Measurements from ENCODE around the gene CAB39. TPM values are rescaled to one million over a fixed set of nuclear protein-coding genes. Genes with fewer than 3 reads are reported as not detected.

The CAB39 gene
- total and polyA plus RNA-seq, 2 of the 8 experiments (the other 6 are each of a cell fraction or from before 2014, with no cell fraction given) = 16.4 to 50.5 TPM

DNA sequence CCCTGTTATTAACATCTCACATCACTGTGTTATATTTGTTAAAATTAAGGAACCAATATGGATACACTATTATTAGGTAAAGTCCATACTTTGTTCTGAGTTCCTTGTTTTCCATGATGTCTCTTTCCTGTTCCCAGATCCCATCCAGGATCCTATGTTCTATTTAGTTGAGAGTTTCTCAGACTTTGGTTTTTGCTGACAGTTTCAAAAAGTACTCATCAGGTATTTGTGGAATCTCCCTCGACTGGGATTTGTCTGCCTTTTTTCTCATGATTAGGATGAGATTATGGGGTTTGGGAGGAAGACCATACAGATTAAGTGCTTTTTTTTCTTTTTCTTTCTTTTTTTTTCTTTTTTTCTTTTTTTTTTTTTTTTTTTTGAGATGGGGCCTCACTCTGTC lies 112.7 kb downstream of the CAB39 start:
- Histone ChIP-seq H3K4me3 (ENCODE audit: extremely low read depth in 1 of 4, insufficient read depth in 2 of 4, low read depth in 3 of 4, low read length in 4 of 4) (no peak overlapping the region), H4K5ac (ENCODE audit: insufficient read length, low read depth, low read length) (no peak overlapping the region), H4K91ac (replicated peaks; ENCODE audit: insufficient read length, low read length) (no peak overlapping the region), H4K20me1 (replicated peaks in 1 of 2; ENCODE audit: control insufficient read depth in 1 of 2, insufficient read depth in 2 of 2, low read length in 2 of 2) (peaks cover 0 to 1% of the 10 kb centered on the region in 2 experiments), H3K23ac (ENCODE audit: insufficient read length) (no peak overlapping the region), H2BK120ac (replicated peaks; ENCODE audit: low read depth, low read length) (no peak overlapping the region), H3K23me2 (ENCODE audit: low read depth, low read length) (no peaks in the 10 kb centered on the region), H3K27me3 (replicated peaks in 1 of 4; ENCODE audit: control insufficient read depth in 3 of 4, extremely low read depth in 1 of 4, insufficient read depth in 3 of 4, low read length in 3 of 4) (no peaks in the 10 kb centered on the region; a peak in 2 of 7 replicates), H3K36me3 (ENCODE audit: control insufficient read depth in 2 of 4, insufficient read depth in 4 of 4, low read length in 3 of 4) (no peaks in the 10 kb centered on the region), H3K4me1 (replicated peaks in 1 of 4; ENCODE audit: control insufficient read depth in 3 of 4, insufficient read depth in 4 of 4, low read length in 3 of 4) (peaks cover 0 to 5% (median 2%) of the 10 kb centered on the region in 4 experiments; a peak in 4 of 7 replicates), H2BK5ac (ENCODE audit: low read depth, low read length) (no peak overlapping the region), H3K4me2 (ENCODE audit: insufficient read depth in 1 of 2, low read depth in 2 of 2, low read length in 2 of 2) (no peak overlapping the region), H2BK20ac (ENCODE audit: low read length) (no peak overlapping the region), H3K14ac (ENCODE audit: insufficient read length) (no peak overlapping the region), H2BK15ac (ENCODE audit: low read length) (no peak overlapping the region), H3K9ac (replicated peaks in 1 of 4; ENCODE audit: extremely low read depth in 1 of 4, low read depth in 3 of 4, low read length in 3 of 4) (no peak overlapping the region), H2AK5ac (ENCODE audit: low read depth, low read length) (no peak overlapping the region), H3K56ac (replicated peaks; ENCODE audit: insufficient read length, low read depth, low read length) (no peak overlapping the region), H3K9me3 (ENCODE audit: insufficient read depth in 2 of 2, low read depth in 1 of 2, low read length in 1 of 2) (no peaks in the 10 kb centered on the region), H3K18ac (ENCODE audit: extremely low read depth, low read length) (no peak overlapping the region), H2BK12ac (ENCODE audit: low read depth, low read length) (no peak overlapping the region), H2AFZ (ENCODE audit: low read length) (no peak overlapping the region), H4K8ac (ENCODE audit: extremely low read depth, insufficient read depth, low read length) (no peak overlapping the region), H3K79me2 (ENCODE audit: control insufficient read depth in 1 of 2, insufficient read depth in 2 of 2, low read length in 2 of 2) (no peaks in the 10 kb centered on the region), H3K4ac (replicated peaks; ENCODE audit: insufficient read length, low read depth, low read length) (no peak overlapping the region), H3K79me1 (ENCODE audit: low read depth, low read length) (no peaks in the 10 kb centered on the region), H3K27ac (ENCODE audit: low read depth, low read length) (no peak overlapping the region)
- POLR2A ChIA-PET (ENCODE audit: partially characterized antibody) = no interaction called here
- FAIRE-seq = no peak
- 85% methylated on average over 1 of the region's 1 CpG; no CpG with 5 or more reads in 1 of the 2 experiments for WGBS, 2 experiments (ENCODE audit: extremely low coverage in 1 of 2, insufficient coverage in 1 of 2, insufficient read length in 1 of 2, insufficient replicate concordance in 2 of 2, low coverage in 1 of 2, low lambda C conversion rate in 2 of 2, missing lambda C conversion rate in 1 of 2)
- CTCF ChIA-PET (ENCODE audit: partially characterized antibody) = interaction anchor here (0.6 to 9.9 kb wide), 6 partner anchors 10 to 162 kb away, joined by 3 to 56 read pairs (median 16); no protein-coding TSS in a partner anchor
- DNase-seq (ENCODE audit: low read depth in 1 of 2, low spot score in 2 of 2) = no peak
- no peak for TF ChIP-seq GTF2F1 (IDR thresholded peaks at IDR 0.05; ENCODE audit: borderline replicate concordance, low read depth, low read length)
- no peak for TF ChIP-seq TBP (IDR thresholded peaks at IDR 0.05; ENCODE audit: low read depth, low read length)
- TF ChIP-seq NANOG (IDR thresholded peaks at IDR 0.05; ENCODE audit: insufficient read depth, low read depth, low read length, poor library complexity, severe bottlenecking) = no peak
- TF ChIP-seq SIRT6 (IDR thresholded peaks at IDR 0.05; ENCODE audit: low read length) = no peak
- no peak for TF ChIP-seq SIN3A (conservative IDR thresholded peaks at IDR 0.05 in 1 of 2, IDR thresholded peaks at IDR 0.05 in 1 of 2; ENCODE audit: low read depth in 1 of 2, low read length in 2 of 2)
- no peak for TF ChIP-seq CTCF (IDR thresholded peaks at IDR 0.05; ENCODE audit: control extremely low read depth in 1 of 3, insufficient read depth in 1 of 3, low read depth in 1 of 3, low read length in 3 of 3)
- no peak for TF ChIP-seq TEAD4 (IDR thresholded peaks at IDR 0.05; ENCODE audit: low read depth, low read length)
- TF ChIP-seq CREB1 (IDR thresholded peaks at IDR 0.05) = no peak
- TF ChIP-seq RFX5 (IDR thresholded peaks at IDR 0.05; ENCODE audit: borderline replicate concordance, low read depth, low read length) = no peak
- TF ChIP-seq NRF1 (IDR thresholded peaks at IDR 0.05; ENCODE audit: low read depth, low read length) = no peak
- no peak for TF ChIP-seq RBBP5 (IDR thresholded peaks at IDR 0.05; ENCODE audit: borderline replicate concordance, low read depth, low read length)
- no peak for TF ChIP-seq TAF7 (optimal IDR thresholded peaks at IDR 0.05; ENCODE audit: borderline replicate concordance, low read depth, low read length)

All from H1 (cell line).